HL-60 (cell line): ENCODE results near the gene MAP1B.
A peak's percentile ranks its signal among the peaks of the same experiment; 100 is the strongest.

ENCODE experiments used
- DNase-seq, 2 experiments: peaks; one replicate each; pipeline ENCODE4 v3.0.0-alpha.2; 2010 to 2020; ENCODE audit warnings: low read depth in 1 of 2, low spot score in 1 of 2
- H3K27ac ChIP-seq: fragments of 250-450 bp; sonication (Bioruptor Pico); replicated peaks from 2 replicates; pipeline ENCODE4 v1.5.1; 2020; ENCODE audit warnings: mild to moderate bottlenecking, moderate library complexity
- H3K27me3 ChIP-seq: fragments of 250-450 bp; sonication (Bioruptor Pico); 2 replicates; pipeline ENCODE4 v1.5.1; 2021; ENCODE audit warnings: mild to moderate bottlenecking, moderate library complexity; ENCODE audit not compliant: insufficient read depth, poor library complexity, severe bottlenecking
- H3K4me3 ChIP-seq: replicated peaks from 2 replicates; pipeline ENCODE4 v1.5.1; 2011; ENCODE audit warnings: mild to moderate bottlenecking, control low read depth, low read length; ENCODE audit not compliant: insufficient read depth
- CTCF ChIP-seq: IDR thresholded peaks from one replicate; pipeline ENCODE4 v1.5.1; 2011; ENCODE audit warnings: low read length, control low read depth, inconsistent platforms; ENCODE audit not compliant: insufficient read depth
- GABPA ChIP-seq: IDR thresholded peaks from 2 replicates; pipeline ENCODE4 v1.6.1; 2012; ENCODE audit warnings: low read depth
- POLR2AphosphoS5 ChIP-seq: IDR thresholded peaks from 2 replicates; pipeline ENCODE4 v1.6.1; 2012; ENCODE audit warnings: low read depth
- REST ChIP-seq: IDR thresholded peaks from 2 replicates; pipeline ENCODE4 v1.6.1; 2012; ENCODE audit warnings: low read depth; ENCODE audit not compliant: insufficient replicate concordance
- SPI1 ChIP-seq: IDR thresholded peaks from 2 replicates; pipeline ENCODE4 v1.6.1; 2012; ENCODE audit warnings: low read depth, mild to moderate bottlenecking, borderline replicate concordance

MAP1B gene

DNA sequence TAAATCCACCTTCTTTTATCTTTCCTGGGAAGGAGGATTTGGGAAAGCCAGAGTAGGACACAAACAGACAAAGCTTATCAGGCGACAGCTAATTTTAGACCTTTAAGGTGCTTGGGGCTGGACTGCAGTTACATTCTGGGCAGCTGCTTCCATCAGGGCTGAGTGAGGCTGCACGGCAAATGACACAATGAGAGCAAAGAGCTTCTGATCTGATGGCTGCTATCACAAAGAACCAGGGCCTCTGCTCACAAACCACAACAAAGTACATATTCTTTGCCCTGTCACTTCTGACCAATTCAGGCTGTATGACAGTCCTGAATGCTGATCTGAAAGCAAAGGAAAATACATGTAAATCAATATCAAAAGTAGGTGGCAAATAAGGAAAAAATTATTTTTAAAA, 119.7 kb downstream of the MAP1B start:
- H3K4me3 ChIP-seq = no peak overlapping the region
- H3K27me3 ChIP-seq = no peaks in the 10 kb centered on the region
- no peak overlapping the region for H3K27ac ChIP-seq
- TF ChIP-seq GABPA = no peak
- TF ChIP-seq CTCF = no peak
- TF ChIP-seq REST = no peak
- no peak for TF ChIP-seq SPI1
- no peak for TF ChIP-seq POLR2AphosphoS5
- no peak for DNase-seq

GRCh38 chr5:72228960-72229359, 121.7 kb downstream of the MAP1B start:
- H3K4me3 ChIP-seq = no peak overlapping the region
- DNase-seq = no peak
- H3K27me3 ChIP-seq = no peaks in the 10 kb centered on the region
- no peak overlapping the region for H3K27ac ChIP-seq
- no peak for TF ChIP-seq REST
- no peak for TF ChIP-seq POLR2AphosphoS5
- TF ChIP-seq SPI1 = no peak
- no peak for TF ChIP-seq GABPA
- no peak for TF ChIP-seq CTCF

GRCh38 chr5:72231991-72232703, 124.9 kb downstream of the MAP1B start:
- H3K27ac ChIP-seq = peak overlapping the region; percentile 50
- H3K27me3 ChIP-seq = no peaks in the 10 kb centered on the region
- TF ChIP-seq GABPA (no peak), CTCF (no peak), REST (no peak), POLR2AphosphoS5 (no peak), SPI1 (no peak)
- peak in 1 of 2 experiments; percentile 49 for DNase-seq
- no peak overlapping the region for H3K4me3 ChIP-seq
